DOHH2 (cell line): ENCODE data around the gene HTN3.

Source experiments
- EZH2phosphoT487 ChIP-seq: fragments of 200-600 bp; sonication (generic); IDR thresholded peaks from 2 replicates; pipeline ENCODE4 v1.6.1; 2017; ENCODE audit warnings: borderline replicate concordance, mild to moderate bottlenecking, antibody characterized with exemption, low read length, moderate library complexity, mixed read lengths
- TF ChIP-seq, protein P1 (sequence below): fragments of 200-600 bp; sonication (generic); IDR thresholded peaks from one replicate; pipeline ENCODE4 v1.5.1; 2014; ENCODE audit warnings: antibody characterized with exemption, mild to moderate bottlenecking, low read depth, low read length; ENCODE audit not compliant: poor library complexity, severe bottlenecking

DNA sequence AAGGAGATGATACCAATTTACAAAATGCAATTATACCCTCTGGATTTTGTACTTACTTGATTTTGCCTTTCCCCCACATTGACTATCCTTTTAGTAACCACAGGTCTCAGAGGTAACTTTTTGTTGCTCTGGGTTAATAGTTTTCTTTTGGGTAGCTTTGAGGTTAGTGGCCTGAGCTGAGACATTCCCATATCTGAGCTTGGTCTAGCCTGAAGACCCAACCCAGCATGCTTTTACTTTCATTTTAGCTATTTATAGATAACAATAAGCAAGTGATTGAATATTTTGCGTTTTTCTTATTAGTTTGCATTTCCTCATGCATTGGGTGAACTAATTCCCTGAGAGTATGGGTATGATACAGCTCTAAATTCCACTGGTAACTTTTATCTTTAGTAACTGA, 33.7 kb downstream of the HTN3 start:
- TF ChIP-seq, protein P1, sequence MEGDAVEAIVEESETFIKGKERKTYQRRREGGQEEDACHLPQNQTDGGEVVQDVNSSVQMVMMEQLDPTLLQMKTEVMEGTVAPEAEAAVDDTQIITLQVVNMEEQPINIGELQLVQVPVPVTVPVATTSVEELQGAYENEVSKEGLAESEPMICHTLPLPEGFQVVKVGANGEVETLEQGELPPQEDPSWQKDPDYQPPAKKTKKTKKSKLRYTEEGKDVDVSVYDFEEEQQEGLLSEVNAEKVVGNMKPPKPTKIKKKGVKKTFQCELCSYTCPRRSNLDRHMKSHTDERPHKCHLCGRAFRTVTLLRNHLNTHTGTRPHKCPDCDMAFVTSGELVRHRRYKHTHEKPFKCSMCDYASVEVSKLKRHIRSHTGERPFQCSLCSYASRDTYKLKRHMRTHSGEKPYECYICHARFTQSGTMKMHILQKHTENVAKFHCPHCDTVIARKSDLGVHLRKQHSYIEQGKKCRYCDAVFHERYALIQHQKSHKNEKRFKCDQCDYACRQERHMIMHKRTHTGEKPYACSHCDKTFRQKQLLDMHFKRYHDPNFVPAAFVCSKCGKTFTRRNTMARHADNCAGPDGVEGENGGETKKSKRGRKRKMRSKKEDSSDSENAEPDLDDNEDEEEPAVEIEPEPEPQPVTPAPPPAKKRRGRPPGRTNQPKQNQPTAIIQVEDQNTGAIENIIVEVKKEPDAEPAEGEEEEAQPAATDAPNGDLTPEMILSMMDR, result no peak
- TF ChIP-seq EZH2phosphoT487, result no peak
